Measurements from ENCODE around the gene ZNF837.

The ZNF837 gene

GRCh38 chr19:58395220-58395978 is 14.6 kb upstream of the ZNF837 start, which contains the start of gene RNF225:
Gene RNF225, plus strand, starts transcription at chr19:58395656. Its CDS starts 434 bp downstream, at chr19:58396090.
- Histone ChIP-seq H3K27me3 (ENCODE audit: control insufficient read depth, insufficient read depth, low read length) (peaks cover 19% of the 10 kb centered on the region), H3K4me1 (ENCODE audit: control insufficient read depth, insufficient read depth, low read length) (peaks cover 11% of the 10 kb centered on the region), H3K36me3 (ENCODE audit: control insufficient read depth, insufficient read depth, low read length) (peaks cover 43% of the 10 kb centered on the region), H3K27ac (ENCODE audit: low read depth, low read length) (no peak within 1 kb of the TSS), H3K9me3 (ENCODE audit: control insufficient read depth, insufficient read depth, low read depth, low read length) (no peaks in the 10 kb centered on the region), H3K4me3 (ENCODE audit: low read depth, low read length) (peak within 1 kb of the TSS; percentile 64), H3K9ac (ENCODE audit: low read length) (peak within 1 kb of the TSS; percentile 56)

- Histone ChIP-seq H3K4me3 (ENCODE audit: low read depth, low read length) (no peak overlapping the region), H3K36me3 (ENCODE audit: control insufficient read depth, insufficient read depth, low read length) (peaks cover 48% of the 10 kb centered on the region), H3K9ac (ENCODE audit: low read length) (no peak overlapping the region), H3K27me3 (ENCODE audit: control insufficient read depth, insufficient read depth, low read length) (peaks cover 16% of the 10 kb centered on the region), H3K27ac (ENCODE audit: low read depth, low read length) (no peak overlapping the region), H3K9me3 (ENCODE audit: control insufficient read depth, insufficient read depth, low read depth, low read length) (no peaks in the 10 kb centered on the region), H3K4me1 (ENCODE audit: control insufficient read depth, insufficient read depth, low read length) (peaks cover 9% of the 10 kb centered on the region; the same call in 1 of the 2 replicates)
Observed at GRCh38 chr19:58394821-58395219, 14.0 kb upstream of the ZNF837 start.

GRCh38 chr19:58393725-58394033 is 12.8 kb upstream of the ZNF837 start:
- Histone ChIP-seq H3K9ac (ENCODE audit: low read length) (no peak overlapping the region), H3K4me3 (ENCODE audit: low read depth, low read length) (no peak overlapping the region), H3K4me1 (ENCODE audit: control insufficient read depth, insufficient read depth, low read length) (peaks cover 12% of the 10 kb centered on the region; the same call in 1 of the 2 replicates), H3K36me3 (ENCODE audit: control insufficient read depth, insufficient read depth, low read length) (peaks cover 56% of the 10 kb centered on the region), H3K9me3 (ENCODE audit: control insufficient read depth, insufficient read depth, low read depth, low read length) (no peaks in the 10 kb centered on the region), H3K27ac (ENCODE audit: low read depth, low read length) (no peak overlapping the region), H3K27me3 (ENCODE audit: control insufficient read depth, insufficient read depth, low read length) (peaks cover 16% of the 10 kb centered on the region)

GRCh38 chr19:58392945-58393724 is 12.3 kb upstream of the ZNF837 start:
- H3K9ac ChIP-seq (ENCODE audit: low read length): no peak overlapping the region
- H3K4me3 ChIP-seq (ENCODE audit: low read depth, low read length): no peak overlapping the region
- H3K9me3 ChIP-seq (ENCODE audit: control insufficient read depth, insufficient read depth, low read depth, low read length): no peaks in the 10 kb centered on the region
- peaks cover 15% of the 10 kb centered on the region for H3K4me1 ChIP-seq (ENCODE audit: control insufficient read depth, insufficient read depth, low read length)
- peaks cover 61% of the 10 kb centered on the region for H3K36me3 ChIP-seq (ENCODE audit: control insufficient read depth, insufficient read depth, low read length)
- H3K27me3 ChIP-seq (ENCODE audit: control insufficient read depth, insufficient read depth, low read length): peaks cover 16% of the 10 kb centered on the region
- H3K27ac ChIP-seq (ENCODE audit: low read depth, low read length): no peak overlapping the region

GRCh38 chr19:58388175-58388526 is 7.3 kb upstream of the ZNF837 start:
- H3K4me1 ChIP-seq (ENCODE audit: control insufficient read depth, insufficient read depth, low read length): peaks cover 18% of the 10 kb centered on the region
- H3K27me3 ChIP-seq (ENCODE audit: control insufficient read depth, insufficient read depth, low read length): no peaks in the 10 kb centered on the region
- no peak overlapping the region for H3K27ac ChIP-seq (ENCODE audit: low read depth, low read length)
- no peaks in the 10 kb centered on the region for H3K9me3 ChIP-seq (ENCODE audit: control insufficient read depth, insufficient read depth, low read depth, low read length)
- peak overlapping the region; percentile 93 for H3K9ac ChIP-seq (ENCODE audit: low read length)
- H3K36me3 ChIP-seq (ENCODE audit: control insufficient read depth, insufficient read depth, low read length): peaks cover 49% of the 10 kb centered on the region
- H3K4me3 ChIP-seq (ENCODE audit: low read depth, low read length): peak overlapping the region; percentile 99

GRCh38 chr19:58387338-58388174 is 6.7 kb upstream of the ZNF837 start:
- Histone ChIP-seq H3K4me1 (ENCODE audit: control insufficient read depth, insufficient read depth, low read length) (peaks cover 18% of the 10 kb centered on the region), H3K9me3 (ENCODE audit: control insufficient read depth, insufficient read depth, low read depth, low read length) (no peaks in the 10 kb centered on the region), H3K27me3 (ENCODE audit: control insufficient read depth, insufficient read depth, low read length) (no peaks in the 10 kb centered on the region), H3K27ac (ENCODE audit: low read depth, low read length) (peak overlapping the region; percentile 54; the same call in 1 of the 2 replicates), H3K4me3 (ENCODE audit: low read depth, low read length) (peak overlapping the region; percentile 99), H3K36me3 (ENCODE audit: control insufficient read depth, insufficient read depth, low read length) (peaks cover 43% of the 10 kb centered on the region), H3K9ac (ENCODE audit: low read length) (peak overlapping the region; percentile 93)

GRCh38 chr19:58386576-58387337 is 5.9 kb upstream of the ZNF837 start, which contains the start of gene RPS5:
Gene RPS5, plus strand, starts transcription at chr19:58387269. Its CDS starts 869 bp downstream, at chr19:58388138.
- Histone ChIP-seq H3K36me3 (ENCODE audit: control insufficient read depth, insufficient read depth, low read length) (peaks cover 36% of the 10 kb centered on the region), H3K4me3 (ENCODE audit: low read depth, low read length) (peak within 1 kb of the TSS; percentile 99), H3K9me3 (ENCODE audit: control insufficient read depth, insufficient read depth, low read depth, low read length) (no peaks in the 10 kb centered on the region), H3K27ac (ENCODE audit: low read depth, low read length) (peak within 1 kb of the TSS; percentile 98), H3K27me3 (ENCODE audit: control insufficient read depth, insufficient read depth, low read length) (no peaks in the 10 kb centered on the region), H3K9ac (ENCODE audit: low read length) (peak within 1 kb of the TSS; percentile 98), H3K4me1 (ENCODE audit: control insufficient read depth, insufficient read depth, low read length) (peaks cover 18% of the 10 kb centered on the region)

- Histone ChIP-seq H3K27ac (ENCODE audit: low read depth, low read length) (peak overlapping the region; percentile 98), H3K4me1 (ENCODE audit: control insufficient read depth, insufficient read depth, low read length) (peaks cover 18% of the 10 kb centered on the region), H3K36me3 (ENCODE audit: control insufficient read depth, insufficient read depth, low read length) (peaks cover 32% of the 10 kb centered on the region), H3K27me3 (ENCODE audit: control insufficient read depth, insufficient read depth, low read length) (no peaks in the 10 kb centered on the region), H3K9ac (ENCODE audit: low read length) (peak overlapping the region; percentile 98), H3K9me3 (ENCODE audit: control insufficient read depth, insufficient read depth, low read depth, low read length) (no peaks in the 10 kb centered on the region), H3K4me3 (ENCODE audit: low read depth, low read length) (peak overlapping the region; percentile 99)
Observed at GRCh38 chr19:58385891-58386575, 5.2 kb upstream of the ZNF837 start.

- H3K27me3 ChIP-seq (ENCODE audit: control insufficient read depth, insufficient read depth, low read length): no peaks in the 10 kb centered on the region
- no peak overlapping the region for H3K27ac ChIP-seq (ENCODE audit: low read depth, low read length)
- H3K36me3 ChIP-seq (ENCODE audit: control insufficient read depth, insufficient read depth, low read length): peaks cover 26% of the 10 kb centered on the region
- peak overlapping the region; percentile 99 for H3K4me3 ChIP-seq (ENCODE audit: low read depth, low read length)
- peaks cover 18% of the 10 kb centered on the region for H3K4me1 ChIP-seq (ENCODE audit: control insufficient read depth, insufficient read depth, low read length)
- H3K9me3 ChIP-seq (ENCODE audit: control insufficient read depth, insufficient read depth, low read depth, low read length): no peaks in the 10 kb centered on the region
- peak overlapping the region; percentile 98 for H3K9ac ChIP-seq (ENCODE audit: low read length)
Observed at GRCh38 chr19:58385313-58385890, 4.6 kb upstream of the ZNF837 start.

Measured in HUES6 (cell line).